ES-I3 (cell line): ENCODE results near the gene TP53RK.

ENCODE experiments used
- H3K36me3 ChIP-seq: 2 replicates; pipeline ENCODE4 v1.6.1; 2013; ENCODE audit warnings: mild to moderate bottlenecking, low read length, control low read depth, moderate library complexity; ENCODE audit not compliant: insufficient read depth
- H3K4me1 ChIP-seq: 2 replicates; pipeline ENCODE4 v1.6.1; 2013; ENCODE audit warnings: mild to moderate bottlenecking, control low read depth, low read length; ENCODE audit not compliant: insufficient read depth
- H3K9ac ChIP-seq: 2 replicates; pipeline ENCODE4 v1.6.1; 2013; ENCODE audit warnings: low read depth, mild to moderate bottlenecking, low read length, moderate library complexity
- H3K9me3 ChIP-seq: 2 replicates; pipeline ENCODE4 v1.6.1; 2013; ENCODE audit warnings: mild to moderate bottlenecking, low read length, moderate library complexity; ENCODE audit not compliant: control insufficient read depth, insufficient read depth

The TP53RK gene

GRCh38 chr20:46670585-46671584, 18.4 kb downstream of the TP53RK start:
- Histone ChIP-seq H3K36me3 (no peaks in the 10 kb centered on the region), H3K9me3 (no peaks in the 10 kb centered on the region), H3K4me1 (no peaks in the 10 kb centered on the region; the same call in 1 of the 2 replicates), H3K9ac (no peak overlapping the region)

GRCh38 chr20:46670228-46670584, 19.0 kb downstream of the TP53RK start:
- no peaks in the 10 kb centered on the region; the same call in 1 of the 2 replicates for H3K4me1 ChIP-seq
- H3K36me3 ChIP-seq: no peaks in the 10 kb centered on the region
- no peak overlapping the region for H3K9ac ChIP-seq
- H3K9me3 ChIP-seq: no peaks in the 10 kb centered on the region

DNA sequence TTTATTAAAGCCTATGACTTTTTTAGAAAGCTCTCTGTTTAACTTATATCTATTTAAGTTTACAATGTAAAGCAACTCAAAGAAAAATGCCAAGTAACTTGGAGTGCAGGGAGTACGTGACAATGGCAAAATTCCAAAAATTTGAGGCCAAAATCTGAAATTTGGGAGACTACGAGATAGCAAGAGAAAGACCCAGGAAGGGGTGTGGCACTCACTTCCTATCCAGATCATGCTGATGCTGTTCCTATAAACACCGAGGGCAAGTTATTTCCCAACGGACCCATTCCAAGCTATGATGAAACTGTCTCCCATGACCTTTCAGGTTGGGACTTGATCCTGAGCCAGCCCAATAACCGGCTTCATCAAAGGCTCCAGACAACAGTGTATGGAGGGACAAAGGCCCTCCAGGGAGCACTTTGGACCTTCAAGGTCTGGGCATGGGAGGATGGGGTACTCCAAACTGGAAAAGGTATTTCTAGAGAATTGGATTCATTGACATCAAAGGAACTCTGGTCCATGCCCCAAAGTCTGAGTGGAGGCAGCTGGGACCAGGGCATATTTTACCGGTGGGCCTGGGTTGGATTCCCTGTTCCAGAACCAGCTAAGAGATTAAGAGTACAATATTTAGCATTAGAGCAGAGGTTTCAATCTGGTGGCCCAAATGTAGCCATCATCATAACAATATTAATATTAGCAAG, 22.3 kb downstream of the TP53RK start:
- H3K36me3 ChIP-seq: no peaks in the 10 kb centered on the region
- no peak overlapping the region for H3K9ac ChIP-seq
- H3K4me1 ChIP-seq: no peaks in the 10 kb centered on the region
- no peaks in the 10 kb centered on the region for H3K9me3 ChIP-seq

- peaks cover 5% of the 10 kb centered on the region; the same call in 1 of the 2 replicates for H3K36me3 ChIP-seq
These were observed 22.9 kb downstream of the TP53RK start for GRCh38 chr20:46666306-46666705.

GRCh38 chr20:46665602-46666001, 23.6 kb downstream of the TP53RK start:
- Histone ChIP-seq H3K9ac (no peak overlapping the region), H3K36me3 (peaks cover 5% of the 10 kb centered on the region; the same call in 1 of the 2 replicates), H3K4me1 (no peaks in the 10 kb centered on the region), H3K9me3 (no peaks in the 10 kb centered on the region; the same call in 1 of the 2 replicates)

More at GRCh38 chr20:46666306-46666705, 22.9 kb downstream of the TP53RK start:
- Histone ChIP-seq H3K9ac (no peak overlapping the region), H3K4me1 (no peaks in the 10 kb centered on the region), H3K9me3 (no peaks in the 10 kb centered on the region; the same call in 1 of the 2 replicates)

- Histone ChIP-seq H3K36me3 (peaks cover 5% of the 10 kb centered on the region; the same call in 1 of the 2 replicates), H3K9ac (no peak overlapping the region), H3K4me1 (no peaks in the 10 kb centered on the region), H3K9me3 (peaks cover 2% of the 10 kb centered on the region; the same call in 1 of the 2 replicates)
These were observed 25.7 kb downstream of the TP53RK start for GRCh38 chr20:46663531-46663930.

GRCh38 chr20:46661659-46662058, 27.6 kb downstream of the TP53RK start:
- H3K9ac ChIP-seq: no peak overlapping the region
- peaks cover 5% of the 10 kb centered on the region; the same call in 1 of the 2 replicates for H3K36me3 ChIP-seq
- H3K9me3 ChIP-seq: peaks cover 2% of the 10 kb centered on the region; the same call in 1 of the 2 replicates
- H3K4me1 ChIP-seq: no peaks in the 10 kb centered on the region

DNA sequence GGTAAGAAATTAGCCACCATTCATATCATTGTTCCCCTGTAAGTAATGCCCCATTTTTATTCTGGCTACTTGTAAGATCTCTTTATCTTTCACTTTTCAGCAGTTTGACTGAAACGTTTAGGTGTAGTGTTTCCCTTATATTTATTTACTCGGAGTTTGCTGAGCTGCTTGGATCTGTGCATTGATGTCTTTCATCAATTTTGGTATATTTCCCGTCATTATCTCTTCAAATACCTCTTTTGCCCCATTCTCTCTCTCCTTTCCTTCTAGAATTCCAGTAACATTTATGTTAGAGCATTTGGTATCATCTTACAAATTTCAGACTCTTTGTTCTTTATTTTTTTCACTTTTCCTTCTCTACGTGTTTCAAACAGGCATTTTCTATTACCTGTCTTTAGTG, 28.8 kb downstream of the TP53RK start:
- Histone ChIP-seq H3K9ac (no peak overlapping the region), H3K9me3 (peaks cover 2% of the 10 kb centered on the region; the same call in 1 of the 2 replicates), H3K4me1 (no peaks in the 10 kb centered on the region), H3K36me3 (peaks cover 5% of the 10 kb centered on the region; the same call in 1 of the 2 replicates)

- Histone ChIP-seq H3K36me3 (peaks cover 5% of the 10 kb centered on the region; the same call in 1 of the 2 replicates), H3K9me3 (peaks cover 2% of the 10 kb centered on the region; the same call in 1 of the 2 replicates), H3K4me1 (no peaks in the 10 kb centered on the region), H3K9ac (no peak overlapping the region)
These were observed 31.6 kb downstream of the TP53RK start for GRCh38 chr20:46657618-46658017.

DNA sequence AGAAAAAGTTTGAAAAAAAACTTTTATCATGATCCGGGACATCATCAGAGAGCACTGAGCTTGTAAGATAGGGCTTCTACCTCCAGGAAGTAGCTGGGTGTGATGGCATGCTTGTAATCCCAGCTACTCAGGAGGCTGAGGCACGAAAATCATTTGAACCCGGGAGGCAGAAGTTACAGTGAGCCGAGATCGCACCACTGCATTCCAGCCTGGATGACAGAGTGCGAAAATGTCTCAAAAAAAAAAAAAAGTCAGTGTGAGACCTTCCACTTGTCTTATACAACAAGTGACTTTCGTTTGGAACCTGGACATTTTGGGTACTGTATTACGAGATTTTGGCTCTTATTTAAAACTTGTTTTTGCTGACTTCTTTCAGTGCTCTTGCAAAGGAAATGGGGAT, 32.1 kb downstream of the TP53RK start:
- Histone ChIP-seq H3K9me3 (peaks cover 2% of the 10 kb centered on the region; the same call in 1 of the 2 replicates), H3K9ac (no peak overlapping the region), H3K36me3 (peaks cover 5% of the 10 kb centered on the region; the same call in 1 of the 2 replicates), H3K4me1 (no peaks in the 10 kb centered on the region)

- Histone ChIP-seq H3K36me3 (no peaks in the 10 kb centered on the region), H3K9me3 (no peaks in the 10 kb centered on the region), H3K4me1 (no peaks in the 10 kb centered on the region), H3K9ac (no peak overlapping the region)
These were observed 36.5 kb downstream of the TP53RK start for GRCh38 chr20:46652699-46653098.

DNA sequence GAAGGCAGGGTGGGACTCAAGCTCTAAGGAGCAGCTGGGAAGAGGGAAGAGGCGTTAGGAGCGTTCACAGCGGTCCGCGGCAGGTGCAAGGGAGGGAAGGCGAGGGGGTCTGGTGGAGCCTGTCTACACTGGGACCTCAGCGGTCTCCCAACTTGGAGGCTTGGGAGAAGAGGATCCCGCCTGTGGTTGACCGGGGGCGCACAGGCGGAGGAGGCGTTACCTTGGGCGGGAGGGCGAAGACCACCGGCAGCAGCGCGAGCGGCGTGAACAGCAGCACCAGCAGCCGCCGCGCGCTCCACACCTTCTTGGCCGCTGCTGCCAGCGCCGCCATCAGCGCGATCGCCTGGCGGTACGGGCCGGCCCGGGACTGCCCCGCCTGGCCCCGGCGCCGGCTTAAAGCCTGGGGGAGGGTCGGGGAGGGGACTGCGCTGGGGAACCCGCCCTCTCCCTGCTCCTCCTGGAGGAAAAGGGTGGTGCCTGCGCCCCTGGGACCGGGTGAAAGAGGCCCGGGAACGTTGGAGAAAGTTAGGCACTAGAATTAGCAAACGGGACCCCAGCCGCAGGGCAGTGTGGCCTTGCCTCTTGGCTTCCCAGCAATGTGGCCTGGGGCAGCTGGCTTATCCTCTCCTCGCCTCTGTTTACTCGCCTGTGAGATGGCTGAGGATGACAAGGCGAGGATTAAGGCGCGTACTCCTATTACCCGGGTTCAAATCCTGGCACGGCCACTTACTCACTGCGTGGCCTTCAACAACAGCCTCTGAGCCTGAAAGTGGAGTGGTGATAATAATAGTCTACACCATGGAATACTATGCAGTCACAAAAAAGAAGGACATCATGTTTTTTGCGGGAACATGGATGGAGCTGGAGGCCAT, 37.9 kb downstream of the TP53RK start, which contains the start of gene SLC13A3:
SLC13A3 (minus strand) TSS at position 369 of the 872 bp plus-strand sequence; CDS start at position 331, 38 bp downstream.
- Histone ChIP-seq H3K4me1 (no peaks in the 10 kb centered on the region), H3K36me3 (no peaks in the 10 kb centered on the region), H3K9me3 (no peaks in the 10 kb centered on the region), H3K9ac (peak within 1 kb of the TSS; percentile 39; the same call in 1 of the 2 replicates)

DNA sequence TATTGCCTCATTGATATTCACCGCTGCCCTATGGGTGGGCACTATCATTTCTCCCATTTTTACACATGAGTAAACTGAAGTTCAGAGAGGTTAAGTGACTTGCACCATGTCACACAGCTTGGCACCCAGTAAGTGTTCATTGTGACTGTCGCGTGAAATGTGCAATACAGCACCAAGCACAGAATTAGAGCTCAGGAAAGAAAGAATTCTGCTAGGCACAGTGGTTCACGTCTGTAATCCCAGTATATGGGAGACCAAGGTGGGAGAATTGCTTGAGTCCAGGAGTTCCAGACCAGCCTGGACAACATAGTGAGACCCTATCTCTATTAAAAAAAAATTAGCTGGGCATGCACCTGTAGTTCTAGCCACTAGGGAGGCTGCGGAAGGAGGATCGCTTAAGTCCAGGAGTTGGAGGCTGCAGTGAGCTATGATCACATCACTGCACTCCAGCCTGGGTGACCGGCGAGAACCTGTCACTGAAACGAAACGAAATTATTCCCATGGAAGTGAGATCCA, 38.6 kb downstream of the TP53RK start:
- Histone ChIP-seq H3K9ac (no peak overlapping the region; the same call in 1 of the 2 replicates), H3K4me1 (no peaks in the 10 kb centered on the region), H3K36me3 (no peaks in the 10 kb centered on the region), H3K9me3 (no peaks in the 10 kb centered on the region)
